K562 (cell line): ENCODE data around the gene BRD3. TPM values are rescaled to one million over a fixed set of nuclear protein-coding genes. Genes with fewer than 3 reads are reported as not detected.

ENCODE experiments used
- CCAR2 ChIP-seq: fragments of 200-400 bp; formaldehyde crosslinking; IDR thresholded peaks from 2 replicates; pipeline ENCODE4 v1.6.1; 2017; ENCODE audit warnings: mild to moderate bottlenecking, low read depth, low read length
- CREB1 ChIP-seq, 2 experiments: sonication (generic) in 1 of 2; formaldehyde crosslinking in 1 of 2; IDR thresholded peaks; 2 replicates each; pipeline versions ENCODE4 v1.6.1 to v1.8.0; 2012 to 2022; ENCODE audit warnings: inconsistent platforms in 1 of 2, mild to moderate bottlenecking in 1 of 2, missing genetic modification reagents in 1 of 2, moderate library complexity in 1 of 2
- DMBX1 ChIP-seq: fragments of 250-450 bp; sonication (Bioruptor Pico); IDR thresholded peaks from 2 replicates; pipeline ENCODE4 v1.8.0; 2022; ENCODE audit warnings: inconsistent platforms, mild to moderate bottlenecking, moderate library complexity, borderline replicate concordance
- HCFC1 ChIP-seq: IDR thresholded peaks from 2 replicates; pipeline ENCODE4 v1.6.1; 2012; ENCODE audit warnings: low read depth, low read length, improper control_type of control experiment
- MYC ChIP-seq, 2 experiments: fragments of 250-450 bp in 1 of 2; sonication (Bioruptor Pico) in 1 of 2; IDR thresholded peaks; 2 replicates each; pipeline versions ENCODE4 v1.5.1 to v1.6.1; 2012 to 2021; ENCODE audit warnings: low read depth in 2 of 2, borderline replicate concordance in 1 of 2, improper control_type of control experiment in 1 of 2, low read length in 1 of 2, mild to moderate bottlenecking in 1 of 2, moderate library complexity in 1 of 2
- PHF20 ChIP-seq: fragments of 450-650 bp; IDR thresholded peaks from 2 replicates; pipeline ENCODE4 v1.6.1; 2018; ENCODE audit not compliant: partially characterized antibody
- PTRF ChIP-seq: fragments of 450-650 bp; IDR thresholded peaks from 2 replicates; pipeline ENCODE4 v1.6.1; 2016; ENCODE audit warnings: mild to moderate bottlenecking, missing genetic modification characterization, missing compliant biosample characterization
- SMAD2 ChIP-seq: fragments of 150-350 bp; IDR thresholded peaks from 2 replicates; pipeline ENCODE4 v1.6.1; 2014; ENCODE audit warnings: low read depth, mild to moderate bottlenecking, low read length
- polyA plus RNA-seq, 8 experiments: library from polyadenylated mRNA; depleted of rRNA in 4 of 8; stranded (reverse) in 5 of 8; unstranded in 3 of 8; fragments of >200 nt; fragmentation: Nextera tagmentation in 2 of 8; fragmentation: Illumina TruSeq in 1 of 8; extraction: Ambion mirVana in 2 of 8; extraction: Trizol in 1 of 8; gene quantifications; 2 replicates each; pipeline versions ENCODE4 v1.2.1 to v1.2.3, GENCODE V29; 2011 to 2014; ENCODE audit warnings: inconsistent platforms in 1 of 8, missing spikeins in 1 of 8
- total RNA-seq, 7 experiments: library from RNA; depleted of rRNA in 6 of 7; stranded (reverse); fragments of >200 nt in 6 of 7; fragmentation: Illumina TruSeq in 2 of 7; extraction: Trizol in 2 of 7; gene quantifications; 2 replicates each; pipeline versions ENCODE4 v1.2.1 to v1.2.3, GENCODE V29; 2011 to 2021; ENCODE audit warnings: low replicate concordance in 1 of 7
- TF ChIP-seq, protein P1 (sequence below): conservative IDR thresholded peaks from 2 replicates; pipeline ENCODE4 v1.6.1; 2011; ENCODE audit warnings: low read depth, mild to moderate bottlenecking, low read length; ENCODE audit not compliant: control insufficient read depth
- TF ChIP-seq, protein P2 (sequence below): fragments of 250-450 bp; sonication (Bioruptor Pico); IDR thresholded peaks from 2 replicates; pipeline ENCODE4 v1.8.0; 2022; ENCODE audit warnings: moderate library complexity, mild to moderate bottlenecking, inconsistent platforms
- TF ChIP-seq, protein P3 (sequence below): fragments of 250-450 bp; sonication (Bioruptor Pico); IDR thresholded peaks from 2 replicates; pipeline ENCODE4 v1.8.0; 2021; ENCODE audit warnings: moderate library complexity, mild to moderate bottlenecking, inconsistent platforms
- TF ChIP-seq, protein P4 (sequence below), 2 experiments: IDR thresholded peaks; 2 replicates each; pipeline ENCODE4 v1.6.1; 2011; ENCODE audit warnings: borderline replicate concordance in 1 of 2, control low read depth in 1 of 2, low read depth in 1 of 2, low read length in 1 of 2, mild to moderate bottlenecking in 1 of 2, mixed read lengths in 1 of 2, moderate library complexity in 1 of 2; ENCODE audit not compliant: insufficient read depth in 1 of 2, insufficient read length in 1 of 2, poor library complexity in 1 of 2, severe bottlenecking in 1 of 2; ENCODE audit errors: extremely low read depth in 1 of 2
- TF ChIP-seq, protein P5 (sequence below): fragments of 200-800 bp; sonication (Bioruptor generic); IDR thresholded peaks from 2 replicates; pipeline ENCODE4 v1.6.1; 2016; ENCODE audit warnings: missing genetic modification characterization, missing compliant biosample characterization
- TF ChIP-seq, protein P6 (sequence below), 2 experiments: fragments of 450-650 bp; conservative IDR thresholded peaks; 2 replicates each; pipeline ENCODE4 v1.6.1; 2017; ENCODE audit warnings: mild to moderate bottlenecking in 2 of 2, moderate library complexity in 2 of 2

The BRD3 gene
- total and polyA plus RNA-seq, 9 of the 15 experiments (the other 6 are each of a cell fraction or from before 2014, with no cell fraction given) = 0.82 to 37.1 (median 4.2) TPM

DNA sequence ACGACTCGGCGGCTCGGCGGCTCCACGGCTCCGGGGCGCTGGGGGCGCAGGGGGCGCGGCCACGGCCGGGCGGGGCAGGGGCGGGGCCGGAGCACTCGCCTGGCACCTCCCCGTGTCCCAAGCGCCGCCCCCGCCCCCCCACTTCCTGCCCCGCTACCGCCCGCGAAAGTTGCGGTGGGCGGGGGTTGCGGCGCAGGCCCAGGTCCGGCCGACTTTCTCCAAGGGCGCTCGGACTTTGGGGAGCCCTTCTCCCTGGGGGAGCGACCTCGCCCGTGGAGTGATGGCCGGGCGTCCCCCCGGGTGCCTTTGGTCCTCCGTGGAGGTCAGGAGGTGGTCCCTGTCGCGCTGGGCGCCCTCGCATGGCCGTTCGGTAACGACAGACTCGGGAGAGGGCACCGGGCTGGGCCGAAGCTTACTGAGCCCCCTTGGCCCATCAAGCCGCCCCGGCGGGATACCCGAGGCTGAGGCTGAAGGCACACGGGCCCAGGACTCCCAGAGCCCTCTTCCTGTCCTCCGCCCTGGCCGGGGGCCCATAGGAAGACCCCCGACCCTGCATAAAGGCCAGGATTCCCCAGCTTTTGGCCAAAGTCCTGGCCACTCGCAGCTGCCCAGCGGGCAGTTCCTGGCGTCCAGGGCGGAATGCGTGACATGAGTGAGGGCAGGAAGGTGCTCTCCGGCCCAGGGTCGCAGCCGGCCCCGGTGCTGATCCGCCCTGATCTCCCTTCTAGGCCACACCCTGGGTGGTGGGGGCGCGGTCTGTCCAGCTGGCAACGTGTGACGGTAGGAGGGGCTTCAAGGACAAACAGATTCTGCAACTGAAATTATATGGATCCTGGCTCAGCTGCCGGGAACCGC, 74.8 kb downstream of the BRD3 start (continued):
- TF ChIP-seq, protein P1, sequence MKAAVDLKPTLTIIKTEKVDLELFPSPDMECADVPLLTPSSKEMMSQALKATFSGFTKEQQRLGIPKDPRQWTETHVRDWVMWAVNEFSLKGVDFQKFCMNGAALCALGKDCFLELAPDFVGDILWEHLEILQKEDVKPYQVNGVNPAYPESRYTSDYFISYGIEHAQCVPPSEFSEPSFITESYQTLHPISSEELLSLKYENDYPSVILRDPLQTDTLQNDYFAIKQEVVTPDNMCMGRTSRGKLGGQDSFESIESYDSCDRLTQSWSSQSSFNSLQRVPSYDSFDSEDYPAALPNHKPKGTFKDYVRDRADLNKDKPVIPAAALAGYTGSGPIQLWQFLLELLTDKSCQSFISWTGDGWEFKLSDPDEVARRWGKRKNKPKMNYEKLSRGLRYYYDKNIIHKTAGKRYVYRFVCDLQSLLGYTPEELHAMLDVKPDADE = no peak; the same call in 1 of the 2 replicates
- TF ChIP-seq MYC (IDR thresholded peaks at IDR 0.05; ENCODE audit: low read depth, low read length) (no peak), MYC (CRISPR knock-in tag; IDR thresholded peaks at IDR 0.05; ENCODE audit: borderline replicate concordance, low read depth) (no peak), PHF20 (peak; percentile 43), CREB1 (IDR thresholded peaks at IDR 0.05) (no peak), CREB1 (CRISPR knock-in tag; IDR thresholded peaks at IDR 0.05) (peak; percentile 29; the same call in 1 of the 2 replicates), DMBX1 (no peak), HCFC1 (no peak), SMAD2 (no peak), CCAR2 (no peak), PTRF (tag) (no peak)
- TF ChIP-seq, protein P2, sequence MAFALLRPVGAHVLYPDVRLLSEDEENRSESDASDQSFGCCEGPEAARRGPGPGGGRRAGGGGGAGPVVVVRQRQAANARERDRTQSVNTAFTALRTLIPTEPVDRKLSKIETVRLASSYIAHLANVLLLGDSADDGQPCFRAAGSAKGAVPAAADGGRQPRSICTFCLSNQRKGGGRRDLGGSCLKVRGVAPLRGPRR (CRISPR knock-in tag) = no peak
- TF ChIP-seq, protein P3, sequence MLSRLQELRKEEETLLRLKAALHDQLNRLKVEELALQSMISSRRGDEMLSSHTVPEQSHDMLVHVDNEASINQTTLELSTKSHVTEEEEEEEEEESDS (CRISPR knock-in tag) = no peak
- TF ChIP-seq, protein P4, sequence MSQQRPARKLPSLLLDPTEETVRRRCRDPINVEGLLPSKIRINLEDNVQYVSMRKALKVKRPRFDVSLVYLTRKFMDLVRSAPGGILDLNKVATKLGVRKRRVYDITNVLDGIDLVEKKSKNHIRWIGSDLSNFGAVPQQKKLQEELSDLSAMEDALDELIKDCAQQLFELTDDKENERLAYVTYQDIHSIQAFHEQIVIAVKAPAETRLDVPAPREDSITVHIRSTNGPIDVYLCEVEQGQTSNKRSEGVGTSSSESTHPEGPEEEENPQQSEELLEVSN (IDR thresholded peaks at IDR 0.05; ENCODE audit: borderline replicate concordance in 1 of 2, extremely low read depth in 1 of 2, insufficient read depth in 1 of 2, insufficient read length in 1 of 2, low read depth in 1 of 2, low read length in 1 of 2, poor library complexity in 1 of 2, severe bottlenecking in 1 of 2) = peak in 1 of 2 experiments; percentile 32
- TF ChIP-seq, protein P5, sequence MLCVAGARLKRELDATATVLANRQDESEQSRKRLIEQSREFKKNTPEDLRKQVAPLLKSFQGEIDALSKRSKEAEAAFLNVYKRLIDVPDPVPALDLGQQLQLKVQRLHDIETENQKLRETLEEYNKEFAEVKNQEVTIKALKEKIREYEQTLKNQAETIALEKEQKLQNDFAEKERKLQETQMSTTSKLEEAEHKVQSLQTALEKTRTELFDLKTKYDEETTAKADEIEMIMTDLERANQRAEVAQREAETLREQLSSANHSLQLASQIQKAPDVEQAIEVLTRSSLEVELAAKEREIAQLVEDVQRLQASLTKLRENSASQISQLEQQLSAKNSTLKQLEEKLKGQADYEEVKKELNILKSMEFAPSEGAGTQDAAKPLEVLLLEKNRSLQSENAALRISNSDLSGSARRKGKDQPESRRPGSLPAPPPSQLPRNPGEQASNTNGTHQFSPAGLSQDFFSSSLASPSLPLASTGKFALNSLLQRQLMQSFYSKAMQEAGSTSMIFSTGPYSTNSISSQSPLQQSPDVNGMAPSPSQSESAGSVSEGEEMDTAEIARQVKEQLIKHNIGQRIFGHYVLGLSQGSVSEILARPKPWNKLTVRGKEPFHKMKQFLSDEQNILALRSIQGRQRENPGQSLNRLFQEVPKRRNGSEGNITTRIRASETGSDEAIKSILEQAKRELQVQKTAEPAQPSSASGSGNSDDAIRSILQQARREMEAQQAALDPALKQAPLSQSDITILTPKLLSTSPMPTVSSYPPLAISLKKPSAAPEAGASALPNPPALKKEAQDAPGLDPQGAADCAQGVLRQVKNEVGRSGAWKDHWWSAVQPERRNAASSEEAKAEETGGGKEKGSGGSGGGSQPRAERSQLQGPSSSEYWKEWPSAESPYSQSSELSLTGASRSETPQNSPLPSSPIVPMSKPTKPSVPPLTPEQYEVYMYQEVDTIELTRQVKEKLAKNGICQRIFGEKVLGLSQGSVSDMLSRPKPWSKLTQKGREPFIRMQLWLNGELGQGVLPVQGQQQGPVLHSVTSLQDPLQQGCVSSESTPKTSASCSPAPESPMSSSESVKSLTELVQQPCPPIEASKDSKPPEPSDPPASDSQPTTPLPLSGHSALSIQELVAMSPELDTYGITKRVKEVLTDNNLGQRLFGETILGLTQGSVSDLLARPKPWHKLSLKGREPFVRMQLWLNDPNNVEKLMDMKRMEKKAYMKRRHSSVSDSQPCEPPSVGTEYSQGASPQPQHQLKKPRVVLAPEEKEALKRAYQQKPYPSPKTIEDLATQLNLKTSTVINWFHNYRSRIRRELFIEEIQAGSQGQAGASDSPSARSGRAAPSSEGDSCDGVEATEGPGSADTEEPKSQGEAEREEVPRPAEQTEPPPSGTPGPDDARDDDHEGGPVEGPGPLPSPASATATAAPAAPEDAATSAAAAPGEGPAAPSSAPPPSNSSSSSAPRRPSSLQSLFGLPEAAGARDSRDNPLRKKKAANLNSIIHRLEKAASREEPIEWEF (CRISPR knock-in tag) = no peak
- TF ChIP-seq, protein P6, sequence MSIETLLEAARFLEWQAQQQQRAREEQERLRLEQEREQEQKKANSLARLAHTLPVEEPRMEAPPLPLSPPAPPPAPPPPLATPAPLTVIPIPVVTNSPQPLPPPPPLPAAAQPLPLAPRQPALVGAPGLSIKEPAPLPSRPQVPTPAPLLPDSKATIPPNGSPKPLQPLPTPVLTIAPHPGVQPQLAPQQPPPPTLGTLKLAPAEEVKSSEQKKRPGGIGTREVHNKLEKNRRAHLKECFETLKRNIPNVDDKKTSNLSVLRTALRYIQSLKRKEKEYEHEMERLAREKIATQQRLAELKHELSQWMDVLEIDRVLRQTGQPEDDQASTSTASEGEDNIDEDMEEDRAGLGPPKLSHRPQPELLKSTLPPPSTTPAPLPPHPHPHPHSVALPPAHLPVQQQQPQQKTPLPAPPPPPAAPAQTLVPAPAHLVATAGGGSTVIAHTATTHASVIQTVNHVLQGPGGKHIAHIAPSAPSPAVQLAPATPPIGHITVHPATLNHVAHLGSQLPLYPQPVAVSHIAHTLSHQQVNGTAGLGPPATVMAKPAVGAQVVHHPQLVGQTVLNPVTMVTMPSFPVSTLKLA (conservative IDR thresholded peaks at IDR 0.05) = no peak; a peak in 1 of 4 replicates
